ENCODE measurements around the gene SEMA5A.

SEMA5A gene

DNA sequence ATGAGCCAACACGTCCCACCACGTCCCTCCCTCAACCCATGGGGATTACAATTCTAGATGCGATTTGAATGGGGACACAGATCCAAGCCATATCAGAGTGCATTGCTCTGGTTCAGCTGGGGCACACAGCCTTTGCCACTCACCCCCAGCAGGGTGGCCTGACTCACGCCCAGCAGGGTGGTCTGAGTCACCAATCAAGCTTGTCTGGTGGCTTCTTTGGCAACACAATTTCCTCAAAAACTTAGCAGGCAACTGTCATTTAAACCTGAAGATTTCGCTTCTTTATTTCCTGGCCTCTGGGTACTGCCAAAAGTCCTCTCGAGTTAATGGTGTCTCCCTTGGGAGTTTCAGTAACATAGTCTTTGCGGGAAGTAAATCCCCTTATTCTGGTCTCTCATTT lies 16.3 kb upstream of the SEMA5A start:
- H3K4me3 Mint-ChIP-seq = no peak overlapping the region
- H3K4me1 Mint-ChIP-seq = peaks cover 26% of the 10 kb centered on the region
- no peaks in the 10 kb centered on the region for H3K27me3 Mint-ChIP-seq (ENCODE audit: low read depth, poor library complexity)
- H3K36me3 Mint-ChIP-seq (ENCODE audit: low read depth) = no peaks in the 10 kb centered on the region
- no peak for DNase-seq
- peaks cover 8% of the 10 kb centered on the region for H3K9me3 Mint-ChIP-seq
- TF ChIP-seq, protein P1, sequence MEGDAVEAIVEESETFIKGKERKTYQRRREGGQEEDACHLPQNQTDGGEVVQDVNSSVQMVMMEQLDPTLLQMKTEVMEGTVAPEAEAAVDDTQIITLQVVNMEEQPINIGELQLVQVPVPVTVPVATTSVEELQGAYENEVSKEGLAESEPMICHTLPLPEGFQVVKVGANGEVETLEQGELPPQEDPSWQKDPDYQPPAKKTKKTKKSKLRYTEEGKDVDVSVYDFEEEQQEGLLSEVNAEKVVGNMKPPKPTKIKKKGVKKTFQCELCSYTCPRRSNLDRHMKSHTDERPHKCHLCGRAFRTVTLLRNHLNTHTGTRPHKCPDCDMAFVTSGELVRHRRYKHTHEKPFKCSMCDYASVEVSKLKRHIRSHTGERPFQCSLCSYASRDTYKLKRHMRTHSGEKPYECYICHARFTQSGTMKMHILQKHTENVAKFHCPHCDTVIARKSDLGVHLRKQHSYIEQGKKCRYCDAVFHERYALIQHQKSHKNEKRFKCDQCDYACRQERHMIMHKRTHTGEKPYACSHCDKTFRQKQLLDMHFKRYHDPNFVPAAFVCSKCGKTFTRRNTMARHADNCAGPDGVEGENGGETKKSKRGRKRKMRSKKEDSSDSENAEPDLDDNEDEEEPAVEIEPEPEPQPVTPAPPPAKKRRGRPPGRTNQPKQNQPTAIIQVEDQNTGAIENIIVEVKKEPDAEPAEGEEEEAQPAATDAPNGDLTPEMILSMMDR (IDR thresholded peaks at IDR 0.05) = no peak
- no peak overlapping the region for H3K27ac Mint-ChIP-seq

DNA sequence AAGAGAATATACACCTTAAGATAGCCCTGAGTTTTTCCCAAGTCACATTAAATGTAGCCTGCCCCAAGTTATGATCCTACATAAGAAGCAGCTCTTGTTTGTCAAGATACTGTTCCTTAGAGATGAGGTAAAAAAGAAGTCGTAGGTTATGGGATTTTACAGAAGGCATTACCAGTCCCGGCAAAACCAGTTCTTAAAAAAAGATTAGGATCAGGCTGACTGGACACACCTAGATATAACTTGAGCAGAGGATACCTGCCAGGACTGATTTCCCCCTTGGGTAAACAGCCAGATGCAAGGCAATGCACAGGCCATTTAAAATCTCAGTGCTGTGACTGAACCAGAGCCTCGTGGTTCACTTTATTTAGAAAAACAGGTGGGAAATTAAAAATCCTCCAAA lies 14.1 kb upstream of the SEMA5A start:
- Mint-ChIP-seq H3K36me3 (ENCODE audit: low read depth) (no peaks in the 10 kb centered on the region), H3K27me3 (ENCODE audit: low read depth, poor library complexity) (no peaks in the 10 kb centered on the region), H3K4me1 (peaks cover 30% of the 10 kb centered on the region), H3K27ac (no peak overlapping the region), H3K9me3 (no peaks in the 10 kb centered on the region), H3K4me3 (no peak overlapping the region)
- TF ChIP-seq, protein P1 (IDR thresholded peaks at IDR 0.05) = no peak
- no peak for DNase-seq

DNA sequence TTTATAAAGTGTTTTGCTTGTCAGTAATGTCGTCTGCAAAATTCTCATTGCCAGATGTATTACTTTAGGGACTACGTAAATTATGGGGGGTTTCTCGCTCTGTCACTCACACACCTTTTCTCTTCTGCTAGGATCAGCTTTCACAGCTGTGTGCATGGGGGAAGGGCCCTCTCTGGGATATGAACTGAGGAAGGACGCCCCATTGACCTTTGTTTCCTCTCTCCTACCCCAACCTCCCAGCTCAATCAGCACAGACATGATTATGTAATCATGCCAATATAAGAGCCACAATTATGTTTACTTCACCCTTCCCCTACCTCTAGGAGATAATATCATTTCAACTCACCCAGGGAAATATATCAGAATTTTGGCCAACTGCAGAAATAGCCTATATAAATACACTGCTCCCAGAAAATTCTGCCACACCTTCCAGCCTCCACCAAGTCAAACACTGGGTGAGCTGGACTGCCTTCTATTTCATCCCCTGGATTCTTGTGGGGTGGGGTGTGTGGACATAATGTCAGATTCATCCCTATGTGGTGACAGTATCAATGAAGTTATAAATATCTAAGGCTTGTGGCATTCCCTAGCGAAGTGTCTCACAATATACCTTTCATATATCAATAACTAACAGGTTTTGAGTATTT lies 12.6 kb upstream of the SEMA5A start:
- H3K4me1 Mint-ChIP-seq = peaks cover 30% of the 10 kb centered on the region
- no peaks in the 10 kb centered on the region for H3K9me3 Mint-ChIP-seq
- H3K4me3 Mint-ChIP-seq = no peak overlapping the region
- TF ChIP-seq, protein P1 (IDR thresholded peaks at IDR 0.05) = no peak
- H3K36me3 Mint-ChIP-seq (ENCODE audit: low read depth) = no peaks in the 10 kb centered on the region
- no peak overlapping the region for H3K27ac Mint-ChIP-seq
- no peak for DNase-seq
- H3K27me3 Mint-ChIP-seq (ENCODE audit: low read depth, poor library complexity) = no peaks in the 10 kb centered on the region

DNA sequence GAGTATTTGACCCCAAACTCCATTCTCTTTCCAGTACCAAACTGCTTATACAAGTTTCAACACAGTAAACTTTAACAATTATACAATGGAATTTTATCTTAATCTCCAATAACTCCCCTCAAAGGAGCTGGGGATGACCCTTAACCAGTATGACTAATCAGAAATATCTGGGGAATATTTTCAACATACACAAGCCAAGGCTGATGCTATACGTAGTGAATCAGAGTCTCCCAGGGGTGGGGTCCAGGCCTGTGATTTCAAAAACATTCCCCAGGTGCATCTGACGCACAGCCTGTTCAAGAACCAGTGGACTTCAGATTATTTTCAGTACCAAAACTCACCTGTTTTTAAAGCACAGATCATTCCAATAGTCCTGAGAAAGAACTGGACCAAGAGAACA lies 11.8 kb upstream of the SEMA5A start:
- no peaks in the 10 kb centered on the region for H3K36me3 Mint-ChIP-seq (ENCODE audit: low read depth)
- H3K4me1 Mint-ChIP-seq = peaks cover 28% of the 10 kb centered on the region
- no peak overlapping the region for H3K4me3 Mint-ChIP-seq
- H3K27me3 Mint-ChIP-seq (ENCODE audit: low read depth, poor library complexity) = no peaks in the 10 kb centered on the region
- H3K9me3 Mint-ChIP-seq = no peaks in the 10 kb centered on the region
- no peak overlapping the region for H3K27ac Mint-ChIP-seq
- TF ChIP-seq, protein P1 (IDR thresholded peaks at IDR 0.05) = no peak
- DNase-seq = no peak

DNA sequence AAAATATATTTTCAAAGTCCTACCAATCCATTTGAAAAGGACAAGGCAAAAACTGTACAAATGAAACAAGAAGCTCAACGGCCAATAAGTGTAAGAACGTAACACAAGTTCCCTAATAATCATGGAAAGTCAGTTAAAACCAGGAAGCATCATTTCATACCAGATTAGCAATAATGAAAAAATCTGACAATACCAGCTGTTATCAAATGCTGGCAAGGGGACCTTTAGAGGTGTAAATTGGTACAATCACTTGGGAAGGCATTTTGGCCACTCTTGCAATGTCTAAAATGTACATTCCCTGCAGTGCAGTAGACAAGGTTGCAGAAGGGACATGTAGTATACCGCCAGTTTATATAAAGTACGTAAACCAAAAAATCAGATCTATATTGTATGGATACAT lies 10.1 kb upstream of the SEMA5A start:
- Mint-ChIP-seq H3K4me3 (no peak overlapping the region), H3K4me1 (peaks cover 18% of the 10 kb centered on the region), H3K27me3 (ENCODE audit: low read depth, poor library complexity) (no peaks in the 10 kb centered on the region), H3K9me3 (no peaks in the 10 kb centered on the region), H3K36me3 (ENCODE audit: low read depth) (peaks cover 13% of the 10 kb centered on the region), H3K27ac (no peak overlapping the region)
- no peak for DNase-seq
- TF ChIP-seq, protein P1 (IDR thresholded peaks at IDR 0.05) = no peak

DNA sequence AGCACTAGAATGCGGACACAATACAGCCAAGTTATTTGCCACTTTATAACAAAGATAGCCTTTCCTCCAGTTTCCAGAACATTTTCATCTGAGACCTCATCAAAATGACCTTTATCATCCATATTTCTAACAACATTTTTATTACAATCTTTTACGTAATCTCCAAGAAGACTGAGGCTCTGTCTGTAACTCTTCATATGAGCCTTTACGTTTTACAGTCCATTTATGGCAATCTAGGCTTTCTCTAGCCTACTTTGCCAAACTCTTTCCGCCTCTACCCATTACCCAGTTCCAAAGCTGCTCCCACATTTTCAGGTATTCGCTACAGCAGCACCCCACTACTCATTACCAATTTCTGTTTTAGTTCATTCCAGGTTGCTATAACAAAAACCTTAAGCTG lies 8.2 kb upstream of the SEMA5A start:
- no peaks in the 10 kb centered on the region for H3K9me3 Mint-ChIP-seq

More for the DNA sequence above, 8.2 kb upstream of the SEMA5A start:
- Mint-ChIP-seq H3K27me3 (ENCODE audit: low read depth, poor library complexity) (no peaks in the 10 kb centered on the region), H3K27ac (no peak overlapping the region), H3K4me3 (no peak overlapping the region), H3K36me3 (ENCODE audit: low read depth) (peaks cover 29% of the 10 kb centered on the region), H3K4me1 (peaks cover 18% of the 10 kb centered on the region)
- TF ChIP-seq, protein P1 (IDR thresholded peaks at IDR 0.05) = no peak
- no peak for DNase-seq

Measured in nephron progenitor cell (in vitro differentiated cells).